Activated T-cell treated with anti-CD3 and anti-CD28 coated beads, Interleukin-2, amount 50 U/mL, for 4 hours (primary cell): ENCODE results near the gene SPINK8. TPM values are rescaled to one million over a fixed set of nuclear protein-coding genes. Genes with fewer than 3 reads are reported as not detected.
"Not testable (repeated sequence)": the region's sequence is repeated elsewhere in the genome, so short reads cannot be mapped to it uniquely, and the experiment has no call there.

Source experiments
- ATAC-seq, 2 donors: fragments of 200-7000 bp; cut with Tn5 transposase; one replicate each; pipeline ENCODE4 v1.10.0; 2021
- DNase-seq: peaks from one replicate; pipeline ENCODE4 v3.0.0-alpha.2; 2020
- H3K27me3 Mint-ChIP-seq: one replicate; pipeline ENCODE4 v1.8.0; 2021; ENCODE audit warnings: low read depth, mixed read lengths
- H3K36me3 Mint-ChIP-seq: one replicate; pipeline ENCODE4 v1.8.0; 2022; ENCODE audit warnings: mixed read lengths; ENCODE audit not compliant: insufficient read depth
- H3K4me1 Mint-ChIP-seq: one replicate; pipeline ENCODE4 v1.8.0; 2021; ENCODE audit warnings: low read depth, mixed read lengths
- H3K4me3 Mint-ChIP-seq: one replicate; pipeline ENCODE4 v1.8.0; 2021; ENCODE audit warnings: mild to moderate bottlenecking, moderate library complexity, mixed read lengths
- H3K9me3 Mint-ChIP-seq: one replicate; pipeline ENCODE4 v1.8.0; 2021; ENCODE audit warnings: mixed read lengths
- total RNA-seq, 3 donors: library from RNA; stranded (reverse); gene quantifications; one replicate each; pipeline ENCODE4 v1.2.1, GENCODE V29; 2021

Gene SPINK8
- total RNA-seq, result not detected

DNA sequence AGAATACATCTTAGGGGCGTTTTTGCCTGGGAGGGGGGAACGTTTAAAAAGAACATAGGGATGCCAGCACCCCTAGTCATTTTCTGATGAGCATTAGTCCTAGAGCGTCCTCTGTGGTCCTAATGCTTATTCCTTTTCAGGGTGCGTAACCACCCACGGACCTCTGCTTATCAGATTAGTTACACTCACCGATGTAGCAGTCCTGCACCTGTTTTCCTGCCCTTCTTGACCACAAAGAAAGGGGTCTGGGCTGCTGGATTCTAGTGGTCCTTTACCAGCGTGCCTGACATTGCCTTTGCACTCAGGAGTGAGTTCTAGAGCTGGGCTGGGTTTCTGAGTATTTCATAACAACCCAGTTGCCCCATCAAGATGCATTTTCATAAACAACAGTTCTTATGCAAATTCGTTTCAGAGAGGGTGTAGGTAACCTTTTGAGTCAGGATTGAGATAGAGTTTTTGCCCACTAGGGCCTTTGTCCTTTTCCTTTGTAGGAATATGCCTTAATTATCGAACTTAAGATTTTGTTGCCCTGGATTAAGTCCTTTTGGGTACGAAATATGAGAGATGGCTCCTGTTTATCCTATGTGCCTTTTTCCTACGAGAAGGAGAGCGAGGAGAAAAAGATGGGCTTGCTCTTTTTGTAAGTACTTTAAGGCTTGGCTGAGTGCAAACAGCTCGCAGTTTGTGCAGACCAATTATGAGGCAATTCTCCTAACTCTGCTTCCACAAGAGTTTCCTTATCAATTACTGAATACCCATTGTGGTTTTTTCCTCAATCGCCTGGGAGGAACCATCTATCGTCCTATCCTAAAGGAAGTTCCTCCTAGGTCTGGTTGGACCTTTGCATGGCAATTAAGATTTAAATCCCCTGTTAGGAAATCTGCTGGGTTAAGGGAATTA, at the start of gene SPINK8:
TSS of gene SPINK8 (minus strand) at position 316 of the 900 bp plus-strand sequence. CDS start 5,320 bp downstream, outside the sequence.
- not testable (repeated sequence) for H3K4me3 Mint-ChIP-seq, H3K36me3 Mint-ChIP-seq, ATAC-seq, DNase-seq, H3K9me3 Mint-ChIP-seq, H3K4me1 Mint-ChIP-seq
- peaks cover 11% of the 10 kb centered on the region for H3K27me3 Mint-ChIP-seq

DNA sequence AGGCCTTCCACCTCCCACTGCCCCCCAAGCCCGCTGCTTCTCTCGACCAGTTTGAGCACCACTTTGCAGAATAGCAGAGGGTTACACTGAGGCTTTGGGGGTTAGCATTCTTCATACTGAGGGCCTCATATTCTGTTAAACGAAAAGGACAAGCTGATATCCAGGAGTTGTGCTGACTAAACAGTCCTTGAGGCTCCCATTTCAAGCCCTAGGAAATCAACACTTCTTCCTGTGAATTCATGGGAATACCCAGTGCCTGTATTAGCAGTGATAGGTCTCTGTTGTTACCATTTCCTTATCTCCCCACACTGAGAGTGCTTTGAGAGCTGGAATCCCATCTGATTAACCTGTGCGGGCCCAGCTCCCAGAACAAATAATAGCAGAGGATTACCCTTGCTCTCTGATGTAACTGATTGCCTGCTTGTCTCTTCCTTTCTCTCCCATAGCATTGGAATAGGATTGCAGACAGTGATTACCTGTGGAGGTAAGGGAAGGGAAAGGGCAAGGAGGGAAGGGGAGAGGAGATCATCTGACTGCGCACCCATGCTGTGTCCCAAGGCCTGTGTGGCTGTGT, 39.5 kb upstream of the SPINK8 start:
- H3K4me3 Mint-ChIP-seq, result no peak overlapping the region
- no peaks in the 10 kb centered on the region for H3K27me3 Mint-ChIP-seq
- no peaks in the 10 kb centered on the region for H3K4me1 Mint-ChIP-seq
- H3K9me3 Mint-ChIP-seq, result no peaks in the 10 kb centered on the region
- no peaks in the 10 kb centered on the region for H3K36me3 Mint-ChIP-seq
- ATAC-seq (no peak), DNase-seq (no peak)

- H3K27me3 Mint-ChIP-seq, result no peaks in the 10 kb centered on the region
- H3K9me3 Mint-ChIP-seq, result no peaks in the 10 kb centered on the region
- no peaks in the 10 kb centered on the region for H3K4me1 Mint-ChIP-seq
- no peak overlapping the region for H3K4me3 Mint-ChIP-seq
- DNase-seq (no peak), ATAC-seq (no peak)
- no peaks in the 10 kb centered on the region for H3K36me3 Mint-ChIP-seq
These were observed 38.9 kb upstream of the SPINK8 start for GRCh38 chr3:48372377-48372770.

GRCh38 chr3:48371651-48372376, 38.4 kb upstream of the SPINK8 start, which contains the start of gene FBXW12:
FBXW12 (plus strand) TSS chr3:48372219; CDS start chr3:48372768, 549 bp downstream.
- ATAC-seq, result no peak
- no peaks in the 10 kb centered on the region for H3K36me3 Mint-ChIP-seq
- no peaks in the 10 kb centered on the region for H3K4me1 Mint-ChIP-seq

GRCh38 chr3:48370333-48370713, 36.9 kb upstream of the SPINK8 start:
- H3K27me3 Mint-ChIP-seq, result no peaks in the 10 kb centered on the region
- H3K36me3 Mint-ChIP-seq, result no peaks in the 10 kb centered on the region
- H3K9me3 Mint-ChIP-seq, result no peaks in the 10 kb centered on the region
- ATAC-seq (no peak), DNase-seq (no peak)
- H3K4me1 Mint-ChIP-seq, result no peaks in the 10 kb centered on the region
- H3K4me3 Mint-ChIP-seq, result no peak overlapping the region

More at GRCh38 chr3:48371651-48372376, 38.4 kb upstream of the SPINK8 start, which contains the start of gene FBXW12:
- DNase-seq, result no peak
- Mint-ChIP-seq H3K9me3 (no peaks in the 10 kb centered on the region), H3K27me3 (no peaks in the 10 kb centered on the region), H3K4me3 (no peak within 1 kb of the TSS)

GRCh38 chr3:48369693-48370332, 36.4 kb upstream of the SPINK8 start:
- H3K36me3 Mint-ChIP-seq, result no peaks in the 10 kb centered on the region
- no peak overlapping the region for H3K4me3 Mint-ChIP-seq
- no peaks in the 10 kb centered on the region for H3K4me1 Mint-ChIP-seq
- no peak for ATAC-seq
- no peaks in the 10 kb centered on the region for H3K27me3 Mint-ChIP-seq
- no peak for DNase-seq
- no peaks in the 10 kb centered on the region for H3K9me3 Mint-ChIP-seq

DNA sequence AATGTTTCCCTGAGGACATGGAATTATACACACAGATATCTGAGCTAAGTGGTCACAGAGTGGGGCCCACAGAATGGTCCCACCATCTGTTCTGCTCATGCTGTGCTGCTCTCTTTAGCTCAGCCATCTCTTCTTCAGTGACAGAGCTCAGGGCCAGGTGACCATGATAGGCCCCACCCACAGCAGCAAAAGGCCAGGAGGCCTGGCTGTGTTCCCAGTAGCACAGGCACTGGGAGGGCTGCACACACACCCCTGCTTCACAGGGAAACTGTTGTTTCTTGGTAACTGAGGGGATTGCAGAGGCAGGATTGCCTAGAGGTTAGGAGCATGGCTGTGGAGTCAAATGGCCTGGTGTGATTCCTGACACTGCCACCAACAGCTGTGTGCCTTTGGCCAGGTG, 33.7 kb upstream of the SPINK8 start:
- DNase-seq, result no peak
- H3K4me3 Mint-ChIP-seq, result no peak overlapping the region
- H3K4me1 Mint-ChIP-seq, result no peaks in the 10 kb centered on the region
- ATAC-seq, result no peak
- no peaks in the 10 kb centered on the region for H3K27me3 Mint-ChIP-seq
- H3K36me3 Mint-ChIP-seq, result no peaks in the 10 kb centered on the region
- peaks cover 1% of the 10 kb centered on the region for H3K9me3 Mint-ChIP-seq

DNA sequence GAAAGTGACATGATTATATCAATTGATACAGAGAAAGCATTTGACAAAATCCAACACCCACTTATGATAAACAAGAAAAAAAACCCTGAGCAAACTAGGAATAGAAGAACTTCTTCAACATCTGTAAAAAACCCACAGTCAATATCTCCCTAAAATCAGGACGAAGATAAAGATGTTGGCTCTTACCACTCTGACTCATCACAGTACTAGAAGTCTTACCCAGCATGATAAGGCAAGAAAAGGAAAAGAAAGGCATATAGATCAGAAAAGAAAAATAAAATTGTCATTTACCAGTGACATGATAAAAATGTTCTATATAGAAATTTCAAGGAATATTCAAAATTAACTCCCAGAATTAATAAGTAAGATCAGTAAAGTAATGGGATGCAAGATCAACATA, 31.4 kb upstream of the SPINK8 start:
- Mint-ChIP-seq H3K4me3 (no peak overlapping the region), H3K27me3 (no peaks in the 10 kb centered on the region), H3K4me1 (no peaks in the 10 kb centered on the region), H3K9me3 (peaks cover 12% of the 10 kb centered on the region), H3K36me3 (no peaks in the 10 kb centered on the region)
- ATAC-seq (no peak), DNase-seq (no peak)

DNA sequence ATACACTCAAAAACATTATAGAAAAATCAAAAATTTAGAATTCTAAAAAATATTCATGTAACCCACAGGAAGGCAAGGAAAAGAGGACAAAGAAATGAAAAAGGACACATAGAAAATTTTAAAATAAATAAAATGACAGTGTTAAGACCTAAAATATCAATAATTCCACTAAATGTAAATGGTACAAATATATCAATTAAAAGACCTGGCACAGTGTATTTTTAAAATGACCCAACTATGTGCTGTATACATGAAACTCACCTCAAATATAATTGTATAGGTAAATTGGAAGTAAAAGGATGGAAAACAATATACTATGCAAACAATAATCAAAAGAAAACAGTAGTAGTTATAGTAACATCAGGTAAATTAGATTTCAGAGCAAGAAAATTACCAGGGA, 28.5 kb upstream of the SPINK8 start:
- Mint-ChIP-seq H3K36me3 (no peaks in the 10 kb centered on the region), H3K27me3 (peaks cover 14% of the 10 kb centered on the region), H3K4me3 (no peak overlapping the region), H3K4me1 (no peaks in the 10 kb centered on the region), H3K9me3 (peaks cover 12% of the 10 kb centered on the region)
- DNase-seq (no peak), ATAC-seq (no peak)

- Mint-ChIP-seq H3K36me3 (no peaks in the 10 kb centered on the region), H3K4me3 (no peak overlapping the region), H3K9me3 (peaks cover 6% of the 10 kb centered on the region), H3K4me1 (no peaks in the 10 kb centered on the region), H3K27me3 (peaks cover 29% of the 10 kb centered on the region)
- DNase-seq, result no peak
- ATAC-seq, result no peak
These were observed 23.0 kb upstream of the SPINK8 start for GRCh38 chr3:48356419-48356818.

GRCh38 chr3:48353987-48354386, 20.5 kb upstream of the SPINK8 start:
- Mint-ChIP-seq H3K36me3 (no peaks in the 10 kb centered on the region), H3K27me3 (peaks cover 21% of the 10 kb centered on the region), H3K4me1 (no peaks in the 10 kb centered on the region), H3K4me3 (no peak overlapping the region), H3K9me3 (no peaks in the 10 kb centered on the region)
- ATAC-seq (no peak), DNase-seq (no peak)

DNA sequence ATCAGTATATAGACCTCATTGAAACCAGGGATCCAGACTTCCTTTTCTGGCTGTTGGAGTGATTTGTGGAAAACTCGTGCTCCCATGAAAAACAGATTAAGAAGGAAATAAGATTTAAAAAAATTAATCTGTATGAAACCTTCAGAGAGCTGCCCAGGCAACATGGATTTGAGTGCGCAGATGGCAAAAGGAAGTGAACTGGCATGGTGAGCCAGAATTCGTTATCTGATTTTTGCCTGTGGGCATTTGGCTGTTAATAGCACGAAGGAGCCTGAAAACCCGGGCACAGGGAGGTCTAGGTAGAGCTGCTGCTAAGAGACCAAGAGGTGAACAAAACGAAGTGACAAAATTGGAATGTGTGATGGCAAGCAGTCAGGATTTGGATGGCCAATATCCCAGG, 19.1 kb upstream of the SPINK8 start:
- H3K27me3 Mint-ChIP-seq, result peaks cover 15% of the 10 kb centered on the region
- no peaks in the 10 kb centered on the region for H3K9me3 Mint-ChIP-seq
- ATAC-seq, result no peak
- H3K4me3 Mint-ChIP-seq, result no peak overlapping the region
- no peaks in the 10 kb centered on the region for H3K4me1 Mint-ChIP-seq
- no peak for DNase-seq
- H3K36me3 Mint-ChIP-seq, result no peaks in the 10 kb centered on the region

- Mint-ChIP-seq H3K9me3 (no peaks in the 10 kb centered on the region), H3K4me1 (no peaks in the 10 kb centered on the region), H3K27me3 (peaks cover 2% of the 10 kb centered on the region), H3K4me3 (no peak overlapping the region), H3K36me3 (no peaks in the 10 kb centered on the region)
- ATAC-seq, result no peak
- DNase-seq, result no peak
These were observed 14.0 kb upstream of the SPINK8 start for GRCh38 chr3:48347500-48347899.

- Mint-ChIP-seq H3K4me3 (no peak overlapping the region), H3K4me1 (no peaks in the 10 kb centered on the region)
- no peak for ATAC-seq
These were observed 12.6 kb upstream of the SPINK8 start for GRCh38 chr3:48345946-48346572.

More at GRCh38 chr3:48345946-48346572, 12.6 kb upstream of the SPINK8 start:
- Mint-ChIP-seq H3K27me3 (peaks cover 3% of the 10 kb centered on the region), H3K36me3 (no peaks in the 10 kb centered on the region), H3K9me3 (no peaks in the 10 kb centered on the region)
- DNase-seq, result no peak
